WTC11 (cell line): ENCODE results near the gene TRIM38.

Source experiments
- CREB1 ChIP-seq: sonication (generic); formaldehyde crosslinking; IDR thresholded peaks from 2 replicates; pipeline ENCODE4 v1.8.0; 2023; ENCODE audit warnings: mild to moderate bottlenecking, missing genetic modification reagents
- CREM ChIP-seq: sonication (generic); formaldehyde crosslinking; IDR thresholded peaks from 2 replicates; pipeline ENCODE4 v1.8.1; 2022; ENCODE audit warnings: mild to moderate bottlenecking, missing genetic modification reagents, moderate library complexity
- CTCF ChIP-seq: fragments of 200-600 bp; IDR thresholded peaks from 2 replicates; pipeline ENCODE4 v1.8.0; 2022; ENCODE audit warnings: antibody characterized with exemption
- E2F4 ChIP-seq: sonication (generic); formaldehyde crosslinking; IDR thresholded peaks from 2 replicates; pipeline ENCODE4 v1.8.1; 2022; ENCODE audit warnings: low read depth, mild to moderate bottlenecking, moderate library complexity, missing genetic modification reagents, borderline replicate concordance
- FOXK1 ChIP-seq: sonication (generic); formaldehyde crosslinking; IDR thresholded peaks from 2 replicates; pipeline ENCODE4 v1.8.0; 2022; ENCODE audit warnings: mild to moderate bottlenecking, moderate library complexity, missing genetic modification reagents
- IRF2 ChIP-seq: sonication (generic); formaldehyde crosslinking; IDR thresholded peaks from 2 replicates; pipeline ENCODE4 v1.8.0; 2022; ENCODE audit warnings: low read depth, missing genetic modification reagents, borderline replicate concordance
- NR3C1 ChIP-seq: sonication (generic); formaldehyde crosslinking; conservative IDR thresholded peaks from 2 replicates; pipeline ENCODE4 v1.8.1; 2023; ENCODE audit warnings: low read depth, mild to moderate bottlenecking, missing genetic modification reagents
- SOX15 ChIP-seq: fragments of 250-450 bp; sonication (Bioruptor Pico); IDR thresholded peaks from 2 replicates; pipeline ENCODE4 v1.9.0; 2021; ENCODE audit warnings: mild to moderate bottlenecking
- SP1 ChIP-seq: sonication (generic); formaldehyde crosslinking; conservative IDR thresholded peaks from 2 replicates; pipeline ENCODE4 v1.8.1; 2022; ENCODE audit warnings: missing genetic modification reagents
- USF2 ChIP-seq: sonication (generic); formaldehyde crosslinking; IDR thresholded peaks from 2 replicates; pipeline ENCODE4 v1.8.1; 2023; ENCODE audit warnings: mild to moderate bottlenecking, missing genetic modification reagents, moderate library complexity
- ZNF317 ChIP-seq: sonication (generic); formaldehyde crosslinking; IDR thresholded peaks from 2 replicates; pipeline ENCODE4 v1.8.1; 2023; ENCODE audit warnings: low read depth, mild to moderate bottlenecking, moderate library complexity, missing genetic modification reagents, borderline replicate concordance

GRCh38 chr6:26009817-26010216 is 47.2 kb downstream of the TRIM38 start:
- TF ChIP-seq CTCF (no peak), ZNF317 (CRISPR knock-in tag) (no peak), SOX15 (CRISPR knock-in tag) (no peak), USF2 (CRISPR knock-in tag) (no peak), FOXK1 (CRISPR knock-in tag) (no peak), CREM (no peak), CREB1 (CRISPR knock-in tag) (no peak), SP1 (CRISPR knock-in tag) (no peak), E2F4 (CRISPR knock-in tag) (no peak), NR3C1 (CRISPR knock-in tag) (no peak), IRF2 (CRISPR knock-in tag) (no peak)
